Fibroblast of the aortic adventitia (primary cell): ENCODE measurements around the gene GCK. TPM values are rescaled to one million over a fixed set of nuclear protein-coding genes. Genes with fewer than 3 reads are reported as not detected.
"Not testable (repeated sequence)": the region's sequence is repeated elsewhere in the genome, so short reads cannot be mapped to it uniquely, and the experiment has no call there.

Experiments used
- DNase-seq: peaks from one replicate; pipeline ENCODE4 v3.0.0-alpha.2; 2010; ENCODE audit warnings: low read depth
- H3K4me3 ChIP-seq: 2 replicates; pipeline ENCODE4 v1.5.1; 2011; ENCODE audit warnings: low read depth, mild to moderate bottlenecking, control low read depth, low read length, moderate library complexity
- CTCF ChIP-seq: IDR thresholded peaks from 2 replicates; pipeline ENCODE4 v1.5.1; 2011; ENCODE audit warnings: mild to moderate bottlenecking, low read length, control low read depth, inconsistent platforms; ENCODE audit not compliant: insufficient read depth
- total RNA-seq: library from RNA; depleted of rRNA; stranded (reverse); fragments of >200 nt; gene quantifications from 2 replicates; pipeline ENCODE4 v1.2.3, GENCODE V29; 2012; ENCODE audit warnings: low replicate concordance

The GCK gene
- total RNA-seq, 1 donor = 0.36 TPM

GRCh38 chr7:44173911-44174693, 15.1 kb downstream of the GCK start:
- no peak for TF ChIP-seq CTCF
- no peak for DNase-seq
- H3K4me3 ChIP-seq = no peak overlapping the region

- no peak overlapping the region for H3K4me3 ChIP-seq
- TF ChIP-seq CTCF = no peak
- no peak for DNase-seq
Measured at GRCh38 chr7:44172803-44173424, 16.3 kb downstream of the GCK start.

- DNase-seq = no peak
- no peak for TF ChIP-seq CTCF
- no peak overlapping the region for H3K4me3 ChIP-seq
Measured at GRCh38 chr7:44172352-44172751, 16.9 kb downstream of the GCK start.

GRCh38 chr7:44171901-44172300, 17.3 kb downstream of the GCK start:
- H3K4me3 ChIP-seq, DNase-seq: not testable (repeated sequence)

DNA sequence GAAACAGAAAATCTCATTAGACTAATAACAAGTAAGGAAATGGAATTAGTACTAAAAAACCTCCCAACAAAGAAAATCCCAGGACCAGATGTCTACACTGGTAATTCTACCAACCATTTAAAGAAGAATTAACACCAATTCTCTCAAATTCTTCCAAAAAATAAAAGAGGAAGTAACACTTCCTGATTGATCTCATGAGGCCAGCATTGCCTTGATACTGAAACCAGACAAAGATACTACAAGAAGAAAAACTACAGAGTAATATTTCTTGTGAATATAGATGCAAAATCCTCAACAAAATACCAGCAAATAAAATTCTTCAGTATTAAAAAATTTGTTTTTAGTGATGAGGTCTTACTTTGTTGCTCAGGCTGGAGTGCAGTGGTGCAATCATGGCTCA, 21.3 kb downstream of the GCK start:
- DNase-seq = no peak
- TF ChIP-seq CTCF = no peak
- no peak overlapping the region for H3K4me3 ChIP-seq

DNA sequence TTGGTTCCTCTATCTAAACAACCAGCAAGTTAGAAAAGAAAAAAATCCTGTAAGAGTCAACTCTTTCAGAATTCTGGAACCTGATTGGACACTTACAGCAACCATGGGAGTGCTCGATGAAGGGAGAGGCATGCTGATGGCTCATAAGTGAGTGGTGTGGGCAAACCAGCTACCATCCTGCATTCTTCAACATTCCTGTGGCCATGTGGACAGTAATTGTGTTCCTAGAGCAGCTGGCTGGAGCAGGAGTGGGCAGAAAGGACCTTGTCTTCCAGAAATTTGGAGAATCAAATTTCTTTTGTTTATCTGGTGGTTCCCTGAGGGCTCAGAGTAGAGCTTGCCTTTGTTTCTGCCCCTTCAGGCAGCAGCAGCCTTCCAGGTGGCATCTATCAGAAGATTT, 25.6 kb downstream of the GCK start:
- no peak overlapping the region for H3K4me3 ChIP-seq
- no peak for TF ChIP-seq CTCF
- DNase-seq = peak; percentile 80

- no peak overlapping the region for H3K4me3 ChIP-seq
- no peak for DNase-seq
- no peak for TF ChIP-seq CTCF
Measured at GRCh38 chr7:44162785-44163395, 26.3 kb downstream of the GCK start.
